ENCODE results near the gene PTP4A2. TPM values are rescaled to one million over a fixed set of nuclear protein-coding genes. Genes with fewer than 3 reads are reported as not detected.

The PTP4A2 gene
- total and polyA plus RNA-seq, 10 of the 15 experiments (the other 5 are each of a cell fraction or from before 2014, with no cell fraction given): 180 to 909 (median 375) TPM

DNA sequence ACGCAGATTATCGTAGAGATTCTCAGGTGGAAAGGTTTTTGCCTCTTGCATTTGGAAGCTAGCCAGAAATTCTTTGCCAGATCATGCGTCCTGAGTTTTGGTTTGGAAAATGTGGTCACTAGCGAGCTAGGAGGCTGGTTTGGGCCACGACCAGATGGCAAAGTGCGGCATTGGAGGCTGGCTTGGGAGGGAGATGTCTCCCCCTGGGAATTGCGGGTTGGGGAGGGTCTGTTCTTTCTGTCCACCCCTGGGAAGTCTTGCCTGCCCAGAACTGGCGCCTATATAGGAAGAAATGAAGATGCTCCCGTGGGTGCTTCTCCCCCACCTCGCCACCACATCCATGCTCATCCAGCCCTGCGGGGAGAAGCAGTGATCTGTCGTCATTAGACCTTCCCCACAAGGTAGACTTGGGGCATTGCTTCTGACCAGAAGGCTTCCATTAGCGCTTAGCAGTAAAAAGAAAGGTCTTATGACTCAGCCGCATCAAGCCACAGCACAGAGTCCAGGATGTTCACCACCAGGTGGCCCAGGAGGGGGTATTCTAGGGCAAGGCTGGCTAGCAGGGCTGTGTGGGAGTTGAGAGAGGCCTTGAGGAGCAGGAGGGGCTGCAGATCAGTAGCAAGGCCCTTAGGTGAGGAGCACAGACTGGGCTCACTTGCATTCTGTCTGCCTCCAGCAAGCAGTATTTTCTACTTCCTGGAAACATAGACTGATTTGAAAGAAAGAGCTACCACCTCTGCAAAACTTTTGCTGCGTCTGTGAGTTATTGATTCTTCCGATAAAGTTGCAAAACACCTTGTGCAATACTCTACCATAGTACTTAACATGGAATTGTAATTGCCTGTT is 1.5 kb upstream of the PTP4A2 start (continued):
- TF ChIP-seq, protein P1, sequence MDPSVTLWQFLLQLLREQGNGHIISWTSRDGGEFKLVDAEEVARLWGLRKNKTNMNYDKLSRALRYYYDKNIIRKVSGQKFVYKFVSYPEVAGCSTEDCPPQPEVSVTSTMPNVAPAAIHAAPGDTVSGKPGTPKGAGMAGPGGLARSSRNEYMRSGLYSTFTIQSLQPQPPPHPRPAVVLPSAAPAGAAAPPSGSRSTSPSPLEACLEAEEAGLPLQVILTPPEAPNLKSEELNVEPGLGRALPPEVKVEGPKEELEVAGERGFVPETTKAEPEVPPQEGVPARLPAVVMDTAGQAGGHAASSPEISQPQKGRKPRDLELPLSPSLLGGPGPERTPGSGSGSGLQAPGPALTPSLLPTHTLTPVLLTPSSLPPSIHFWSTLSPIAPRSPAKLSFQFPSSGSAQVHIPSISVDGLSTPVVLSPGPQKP (IDR thresholded peaks at IDR 0.05; ENCODE audit: low read depth, low read length): no peak
- TF ChIP-seq, protein P2, sequence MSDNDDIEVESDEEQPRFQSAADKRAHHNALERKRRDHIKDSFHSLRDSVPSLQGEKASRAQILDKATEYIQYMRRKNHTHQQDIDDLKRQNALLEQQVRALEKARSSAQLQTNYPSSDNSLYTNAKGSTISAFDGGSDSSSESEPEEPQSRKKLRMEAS (IDR thresholded peaks at IDR 0.05; ENCODE audit: low read depth, low read length): no peak
- TF ChIP-seq SUPT20H (IDR thresholded peaks at IDR 0.05; ENCODE audit: borderline replicate concordance, control insufficient read depth, low read depth, low read length) (no peak), CEBPB (IDR thresholded peaks at IDR 0.05; ENCODE audit: borderline replicate concordance in 1 of 2, low read depth in 2 of 2, low read length in 2 of 2) (no peak), CHD2 (IDR thresholded peaks at IDR 0.05; ENCODE audit: borderline replicate concordance, low read depth, low read length) (no peak; the same call in 1 of the 2 replicates), NR2C1 (IDR thresholded peaks at IDR 0.05) (no peak), STAT3 (IDR thresholded peaks at IDR 0.05; ENCODE audit: low read depth, low read length) (no peak), SREBF2 (IDR thresholded peaks at IDR 0.05; ENCODE audit: low read length) (no peak), BHLHE40 (IDR thresholded peaks at IDR 0.05; ENCODE audit: borderline replicate concordance in 1 of 2, low read depth in 2 of 2, low read length in 1 of 2) (peak in 1 of 2 experiments; percentile 36; a peak in 2 of 4 replicates), ETV6 (conservative IDR thresholded peaks at IDR 0.05 in 1 of 2, IDR thresholded peaks at IDR 0.05 in 1 of 2; ENCODE audit: borderline replicate concordance in 1 of 2, low read depth in 1 of 2) (peak in 1 of 2 experiments; percentile 59; a peak in 1 of 4 replicates), TAF1 (IDR thresholded peaks at IDR 0.05; ENCODE audit: borderline replicate concordance, low read depth, low read length) (0 out of 2 replicates have a peak, but pooled peaks have one; percentile 27), SMAD5 (IDR thresholded peaks at IDR 0.05; ENCODE audit: low read depth) (no peak), NFYA (IDR thresholded peaks at IDR 0.05; ENCODE audit: borderline replicate concordance, low read depth, low read length) (no peak), LARP7 (IDR thresholded peaks at IDR 0.05) (peak; percentile 56), NRF1 (conservative IDR thresholded peaks at IDR 0.05; ENCODE audit: low read depth, low read length) (no peak), BACH1 (IDR thresholded peaks at IDR 0.05; ENCODE audit: borderline replicate concordance) (peak; percentile 15; the same call in 1 of the 2 replicates), NBN (IDR thresholded peaks at IDR 0.05) (peak; percentile 83), IRF4 (IDR thresholded peaks at IDR 0.05; ENCODE audit: low read depth, low read length) (peak; percentile 42; the same call in 1 of the 2 replicates)
- TF ChIP-seq, protein P3, sequence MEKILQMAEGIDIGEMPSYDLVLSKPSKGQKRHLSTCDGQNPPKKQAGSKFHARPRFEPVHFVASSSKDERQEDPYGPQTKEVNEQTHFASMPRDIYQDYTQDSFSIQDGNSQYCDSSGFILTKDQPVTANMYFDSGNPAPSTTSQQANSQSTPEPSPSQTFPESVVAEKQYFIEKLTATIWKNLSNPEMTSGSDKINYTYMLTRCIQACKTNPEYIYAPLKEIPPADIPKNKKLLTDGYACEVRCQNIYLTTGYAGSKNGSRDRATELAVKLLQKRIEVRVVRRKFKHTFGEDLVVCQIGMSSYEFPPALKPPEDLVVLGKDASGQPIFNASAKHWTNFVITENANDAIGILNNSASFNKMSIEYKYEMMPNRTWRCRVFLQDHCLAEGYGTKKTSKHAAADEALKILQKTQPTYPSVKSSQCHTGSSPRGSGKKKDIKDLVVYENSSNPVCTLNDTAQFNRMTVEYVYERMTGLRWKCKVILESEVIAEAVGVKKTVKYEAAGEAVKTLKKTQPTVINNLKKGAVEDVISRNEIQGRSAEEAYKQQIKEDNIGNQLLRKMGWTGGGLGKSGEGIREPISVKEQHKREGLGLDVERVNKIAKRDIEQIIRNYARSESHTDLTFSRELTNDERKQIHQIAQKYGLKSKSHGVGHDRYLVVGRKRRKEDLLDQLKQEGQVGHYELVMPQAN (conservative IDR thresholded peaks at IDR 0.05): no peak
- TF ChIP-seq, protein P4, sequence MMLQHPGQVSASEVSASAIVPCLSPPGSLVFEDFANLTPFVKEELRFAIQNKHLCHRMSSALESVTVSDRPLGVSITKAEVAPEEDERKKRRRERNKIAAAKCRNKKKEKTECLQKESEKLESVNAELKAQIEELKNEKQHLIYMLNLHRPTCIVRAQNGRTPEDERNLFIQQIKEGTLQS (IDR thresholded peaks at IDR 0.05; ENCODE audit: borderline replicate concordance, extremely low read depth, low read depth, low read length): no peak
- TF ChIP-seq, protein P5, sequence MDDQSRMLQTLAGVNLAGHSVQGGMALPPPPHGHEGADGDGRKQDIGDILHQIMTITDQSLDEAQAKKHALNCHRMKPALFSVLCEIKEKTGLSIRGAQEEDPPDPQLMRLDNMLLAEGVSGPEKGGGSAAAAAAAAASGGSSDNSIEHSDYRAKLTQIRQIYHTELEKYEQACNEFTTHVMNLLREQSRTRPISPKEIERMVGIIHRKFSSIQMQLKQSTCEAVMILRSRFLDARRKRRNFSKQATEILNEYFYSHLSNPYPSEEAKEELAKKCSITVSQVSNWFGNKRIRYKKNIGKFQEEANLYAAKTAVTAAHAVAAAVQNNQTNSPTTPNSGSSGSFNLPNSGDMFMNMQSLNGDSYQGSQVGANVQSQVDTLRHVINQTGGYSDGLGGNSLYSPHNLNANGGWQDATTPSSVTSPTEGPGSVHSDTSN (IDR thresholded peaks at IDR 0.05; ENCODE audit: insufficient replicate concordance, low read depth, low read length): no peak

Data from GM12878 (cell line).